K562 (cell line): ENCODE measurements around the gene NADK. TPM values are rescaled to one million over a fixed set of nuclear protein-coding genes. Genes with fewer than 3 reads are reported as not detected.

Source experiments
- ATAC-seq: fragments of 200-7000 bp; cut with Tn5 transposase; 3 replicates; pipeline ENCODE4 v1.9.1; 2020; ENCODE audit warnings: moderate library complexity
- BruUV-seq: library from RNA; stranded (reverse); fragments of 400-500 nt; replicated peaks from 2 replicates; lab custom pipeline; 2021; lab: Mats Ljungman, UMichigan
- CTCF ChIA-PET: fragments of 300-600 bp; formaldehyde crosslinking; extraction: SDS; loops from one replicate; lab custom pipeline; 2021; ENCODE audit warnings: low intra/inter-chr PET ratio; lab: Yijun Ruan, JAX
- POLR2A ChIA-PET: fragments of 300-600, 350-650 bp; sonication (Branson Sonifier 250); formaldehyde crosslinking; extraction: SDS; loops from one replicate; lab custom pipeline; 2021; ENCODE audit warnings: antibody characterized with exemption, inconsistent platforms; lab: Yijun Ruan, JAX
- DNase-seq, 4 experiments: peaks; one replicate each; pipeline versions ENCODE4 v3.0.0 to v3.0.0-alpha.2; 2011 to 2018; ENCODE audit warnings: low spot score in 3 of 4, mixed read lengths in 3 of 4; ENCODE audit errors: extremely low read depth in 1 of 4
- FAIRE-seq: peaks from 2 replicates; lab custom pipeline; 2011; peaks lifted over from hg19 to GRCh38; lab: Jason Lieb, UNC
- H2AFZ ChIP-seq: 2 replicates; pipeline ENCODE4 v1.6.0; 2011; ENCODE audit warnings: low read depth, low read length, control low read depth, inconsistent platforms
- H3K27ac ChIP-seq: fragments of 200-600 bp; 3 replicates; pipeline ENCODE4 v1.8.0; 2011; ENCODE audit warnings: low read depth, mild to moderate bottlenecking, control low read depth, inconsistent platforms, low read length, moderate library complexity, mixed read lengths; ENCODE audit errors: extremely low read depth
- H3K27me3 ChIP-seq, 2 experiments: fragments of 300-600 bp in 1 of 2; 2 replicates in 1 of 2; 3 replicates in 1 of 2; pipeline versions ENCODE4 v1.6.0 to v1.8.0; 2011; ENCODE audit warnings: inconsistent platforms in 2 of 2, low read length in 2 of 2, mild to moderate bottlenecking in 1 of 2, mixed read lengths in 1 of 2, moderate library complexity in 1 of 2; ENCODE audit not compliant: control insufficient read depth in 2 of 2, insufficient read depth in 2 of 2
- H3K36me3 ChIP-seq: fragments of 300-600 bp; 3 replicates; pipeline ENCODE4 v1.8.0; 2011; ENCODE audit warnings: mild to moderate bottlenecking, low read length, inconsistent platforms; ENCODE audit not compliant: control insufficient read depth, insufficient read depth
- H3K4me1 ChIP-seq, 2 experiments: fragments of 200-600 bp in 1 of 2; replicated peaks in 1 of 2; 2 replicates in 1 of 2; 3 replicates in 1 of 2; pipeline versions ENCODE4 v1.5.1 to v1.8.0; 2011; ENCODE audit warnings: inconsistent platforms in 2 of 2, low read length in 2 of 2, mild to moderate bottlenecking in 1 of 2, mixed read lengths in 1 of 2, moderate library complexity in 1 of 2; ENCODE audit not compliant: control insufficient read depth in 2 of 2, insufficient read depth in 2 of 2
- H3K4me2 ChIP-seq: 2 replicates; pipeline ENCODE4 v1.6.1; 2011; ENCODE audit warnings: low read length, control low read depth, inconsistent platforms, mixed read lengths; ENCODE audit not compliant: insufficient read depth
- H3K4me3 ChIP-seq: fragments of 200-600 bp; sonication (generic), shearing (Covaris generic); 2 replicates; pipeline ENCODE4 v1.5.1; 2016; ENCODE audit warnings: control low read depth, inconsistent platforms
- H3K79me2 ChIP-seq: fragments of 200-600 bp; 3 replicates; pipeline ENCODE4 v1.8.0; 2011; ENCODE audit warnings: low read length, inconsistent platforms; ENCODE audit not compliant: control insufficient read depth, insufficient read depth
- H3K9ac ChIP-seq, 2 experiments: 2 replicates each; pipeline versions ENCODE4 v1.6.0 to v1.6.1; 2011; ENCODE audit warnings: low read depth in 2 of 2, low read length in 2 of 2, control low read depth in 1 of 2, inconsistent platforms in 1 of 2, mild to moderate bottlenecking in 1 of 2, mixed read lengths in 1 of 2; ENCODE audit not compliant: insufficient read depth in 1 of 2
- H3K9me1 ChIP-seq: one replicate; pipeline ENCODE4 v1.6.0; 2011; ENCODE audit warnings: inconsistent platforms, mild to moderate bottlenecking, low read length, moderate library complexity; ENCODE audit not compliant: control insufficient read depth, insufficient read depth
- H3K9me3 ChIP-seq: replicated peaks from 2 replicates; pipeline ENCODE4 v1.5.1; 2011; ENCODE audit warnings: low read depth, low read length, inconsistent platforms; ENCODE audit not compliant: control insufficient read depth, insufficient read depth
- H4K20me1 ChIP-seq: replicated peaks from 2 replicates; pipeline ENCODE4 v1.6.1; 2011; ENCODE audit warnings: low read length, inconsistent platforms, mixed read lengths; ENCODE audit not compliant: control insufficient read depth, insufficient read depth
- NCOA4 ChIP-seq: fragments of 450-650 bp; IDR thresholded peaks from 2 replicates; pipeline ENCODE4 v1.6.1; 2018; ENCODE audit warnings: mild to moderate bottlenecking; ENCODE audit not compliant: partially characterized antibody
- NEUROD1 ChIP-seq: fragments of 150-350 bp; IDR thresholded peaks from 2 replicates; pipeline ENCODE4 v1.6.1; 2014; ENCODE audit warnings: borderline replicate concordance, low read length, low read depth; ENCODE audit not compliant: partially characterized antibody
- PTRF ChIP-seq: fragments of 450-650 bp; IDR thresholded peaks from 2 replicates; pipeline ENCODE4 v1.6.1; 2016; ENCODE audit warnings: mild to moderate bottlenecking, missing genetic modification characterization, missing compliant biosample characterization
- TAF15 ChIP-seq: fragments of 200-400 bp; formaldehyde crosslinking; IDR thresholded peaks from 2 replicates; pipeline ENCODE4 v1.6.1; 2017; ENCODE audit warnings: mild to moderate bottlenecking, low read depth, low read length, moderate library complexity
- ZNF79 ChIP-seq: fragments of 250-450 bp; sonication (Bioruptor Pico); IDR thresholded peaks from 2 replicates; pipeline ENCODE4 v1.4.0; 2020; ENCODE audit warnings: low read depth, mild to moderate bottlenecking, moderate library complexity
- WGBS: fragments of 100-300 bp; shearing (Covaris generic); methylation state at CpG from one replicate; pipeline ENCODE4 v1.1.6; 2016; ENCODE audit warnings: low coverage, mixed read lengths; ENCODE audit not compliant: insufficient coverage; ENCODE audit errors: missing lambda C conversion rate; 5-methylcytosine and 5-hydroxymethylcytosine counted together
- in situ Hi-C: fragments of 300-500 bp; cut with MboI; formaldehyde crosslinking; loops from 4 replicates; pipeline ENCODE4 v1.15.0; 2018; ENCODE audit warnings: inconsistent platforms, mixed read lengths
- intact Hi-C: fragments of 100-400 bp; cut with micrococcal nuclease; formaldehyde crosslinking; loops from 2 replicates; pipeline ENCODE4 v1.14.2; 2022
- polyA plus RNA-seq, 8 experiments: library from polyadenylated mRNA; depleted of rRNA in 4 of 8; stranded (reverse) in 5 of 8; unstranded in 3 of 8; fragments of >200 nt; fragmentation: Nextera tagmentation in 2 of 8; fragmentation: Illumina TruSeq in 1 of 8; extraction: Ambion mirVana in 2 of 8; extraction: Trizol in 1 of 8; gene quantifications; 2 replicates each; pipeline versions ENCODE4 v1.2.1 to v1.2.3, GENCODE V29; 2011 to 2014; ENCODE audit warnings: inconsistent platforms in 1 of 8, missing spikeins in 1 of 8
- total RNA-seq, 7 experiments: library from RNA; depleted of rRNA in 6 of 7; stranded (reverse); fragments of >200 nt in 6 of 7; fragmentation: Illumina TruSeq in 2 of 7; extraction: Trizol in 2 of 7; gene quantifications; 2 replicates each; pipeline versions ENCODE4 v1.2.1 to v1.2.3, GENCODE V29; 2011 to 2021; ENCODE audit warnings: low replicate concordance in 1 of 7
- TF ChIP-seq, protein P1 (sequence below): sonication (generic); formaldehyde crosslinking; IDR thresholded peaks from 2 replicates; pipeline ENCODE4 v1.8.1; 2023; ENCODE audit warnings: mild to moderate bottlenecking, missing genetic modification reagents
- TF ChIP-seq, protein P2 (sequence below): fragments of 250-450 bp; sonication (Bioruptor Pico); IDR thresholded peaks from 2 replicates; pipeline ENCODE4 v1.8.0; 2021; ENCODE audit warnings: borderline replicate concordance, mild to moderate bottlenecking, moderate library complexity; ENCODE audit not compliant: poor library complexity, severe bottlenecking
- TF ChIP-seq, protein P3 (sequence below): fragments of 250-450 bp; sonication (Bioruptor Pico); IDR thresholded peaks from 2 replicates; pipeline ENCODE4 v1.5.0; 2021; ENCODE audit warnings: mild to moderate bottlenecking, moderate library complexity
- TF ChIP-seq, protein P4 (sequence below): sonication (generic); formaldehyde crosslinking; IDR thresholded peaks from 2 replicates; pipeline ENCODE4 v1.8.0; 2022; ENCODE audit warnings: mild to moderate bottlenecking, missing genetic modification reagents
- TF ChIP-seq, protein P5 (sequence below): fragments of 250-450 bp; sonication (Bioruptor Pico); IDR thresholded peaks from 2 replicates; pipeline ENCODE4 v1.4.0; 2020
- TF ChIP-seq, protein P6 (sequence below): sonication (generic); formaldehyde crosslinking; IDR thresholded peaks from 2 replicates; pipeline ENCODE4 v1.8.0; 2022; ENCODE audit warnings: missing genetic modification reagents, mild to moderate bottlenecking, moderate library complexity, borderline replicate concordance

Gene NADK
- total and polyA plus RNA-seq, 9 of the 15 experiments (the other 6 are each of a cell fraction or from before 2014, with no cell fraction given) = 1.5 to 135 (median 75.1) TPM

DNA sequence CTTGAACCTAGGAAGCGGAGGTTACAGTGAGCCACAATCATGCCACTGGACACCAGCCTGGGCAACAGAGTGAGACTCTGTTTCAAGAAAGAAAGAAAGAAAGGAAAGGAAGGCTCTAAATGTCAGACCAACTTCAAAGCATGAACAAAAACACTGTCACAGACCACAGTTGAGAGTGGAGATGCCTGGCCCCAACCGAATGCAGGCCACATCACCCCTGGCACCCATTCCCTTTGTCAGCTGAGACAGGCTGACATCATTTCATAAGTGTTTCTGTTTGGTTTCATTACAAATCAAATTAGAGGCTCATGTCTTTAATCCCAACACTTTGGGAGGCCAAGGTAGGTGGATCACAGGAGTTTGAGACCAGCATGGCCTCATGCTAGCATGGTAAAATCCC is 28.6 kb upstream of the NADK start (continued):
- no peak for TF ChIP-seq PTRF (tag)
- TF ChIP-seq NCOA4 = no peak
- TF ChIP-seq ZNF79 = no peak
- TF ChIP-seq, protein P1, sequence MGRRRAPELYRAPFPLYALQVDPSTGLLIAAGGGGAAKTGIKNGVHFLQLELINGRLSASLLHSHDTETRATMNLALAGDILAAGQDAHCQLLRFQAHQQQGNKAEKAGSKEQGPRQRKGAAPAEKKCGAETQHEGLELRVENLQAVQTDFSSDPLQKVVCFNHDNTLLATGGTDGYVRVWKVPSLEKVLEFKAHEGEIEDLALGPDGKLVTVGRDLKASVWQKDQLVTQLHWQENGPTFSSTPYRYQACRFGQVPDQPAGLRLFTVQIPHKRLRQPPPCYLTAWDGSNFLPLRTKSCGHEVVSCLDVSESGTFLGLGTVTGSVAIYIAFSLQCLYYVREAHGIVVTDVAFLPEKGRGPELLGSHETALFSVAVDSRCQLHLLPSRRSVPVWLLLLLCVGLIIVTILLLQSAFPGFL (CRISPR knock-in tag) = no peak
- TF ChIP-seq, all 486 proteins: peak for 0

DNA sequence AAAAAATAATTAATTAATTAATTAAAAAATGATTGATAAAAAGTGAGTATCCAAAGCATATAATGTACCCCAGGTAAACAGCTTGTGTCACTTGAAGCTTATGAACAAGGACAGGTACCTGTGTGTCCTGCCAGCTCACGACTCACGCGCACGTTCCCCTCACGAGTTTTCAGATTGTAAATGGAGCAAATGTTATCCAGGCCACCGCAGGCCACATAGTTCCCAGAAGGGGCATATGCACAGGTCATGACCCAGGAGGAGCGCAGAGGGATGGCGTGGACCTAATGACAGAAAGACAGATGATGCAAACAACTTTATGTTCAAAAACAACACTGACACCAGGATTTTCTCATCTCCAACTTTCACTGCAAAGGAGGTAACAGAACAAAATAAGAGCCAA is 26.0 kb upstream of the NADK start:
- in situ Hi-C loops = no loop called here
- Histone ChIP-seq H3K36me3 (peaks cover 81% of the 10 kb centered on the region), H2AFZ (no peak overlapping the region), H3K9ac (no peak overlapping the region), H3K79me2 (peaks cover 13% of the 10 kb centered on the region; the same call in 1 of the 3 replicates), H3K27ac (no peak overlapping the region), H3K9me1 (peaks cover 4% of the 10 kb centered on the region), H4K20me1 (0 out of 2 replicates have a peak, but pooled peaks cover 3% of the 10 kb centered on the region), H3K9me3 (no peaks in the 10 kb centered on the region), H3K4me3 (no peak overlapping the region), H3K4me1 (no peaks in the 10 kb centered on the region), H3K4me2 (no peak overlapping the region), H3K27me3 (no peaks in the 10 kb centered on the region)
- WGBS = 96% methylated on average over 8 of the region's 8 CpGs
- BruUV-seq = no TSS peak
- ChIA-PET POLR2A (no interaction called here), CTCF (no interaction called here)
- no peak for ATAC-seq
- FAIRE-seq = no peak
- intact Hi-C loops = no loop called here
- no peak for DNase-seq
- TF ChIP-seq, protein P2, sequence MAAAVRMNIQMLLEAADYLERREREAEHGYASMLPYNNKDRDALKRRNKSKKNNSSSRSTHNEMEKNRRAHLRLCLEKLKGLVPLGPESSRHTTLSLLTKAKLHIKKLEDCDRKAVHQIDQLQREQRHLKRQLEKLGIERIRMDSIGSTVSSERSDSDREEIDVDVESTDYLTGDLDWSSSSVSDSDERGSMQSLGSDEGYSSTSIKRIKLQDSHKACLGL (CRISPR knock-in tag) = no peak
- TF ChIP-seq NEUROD1 (no peak), TAF15 (no peak)
- TF ChIP-seq, protein P3, sequence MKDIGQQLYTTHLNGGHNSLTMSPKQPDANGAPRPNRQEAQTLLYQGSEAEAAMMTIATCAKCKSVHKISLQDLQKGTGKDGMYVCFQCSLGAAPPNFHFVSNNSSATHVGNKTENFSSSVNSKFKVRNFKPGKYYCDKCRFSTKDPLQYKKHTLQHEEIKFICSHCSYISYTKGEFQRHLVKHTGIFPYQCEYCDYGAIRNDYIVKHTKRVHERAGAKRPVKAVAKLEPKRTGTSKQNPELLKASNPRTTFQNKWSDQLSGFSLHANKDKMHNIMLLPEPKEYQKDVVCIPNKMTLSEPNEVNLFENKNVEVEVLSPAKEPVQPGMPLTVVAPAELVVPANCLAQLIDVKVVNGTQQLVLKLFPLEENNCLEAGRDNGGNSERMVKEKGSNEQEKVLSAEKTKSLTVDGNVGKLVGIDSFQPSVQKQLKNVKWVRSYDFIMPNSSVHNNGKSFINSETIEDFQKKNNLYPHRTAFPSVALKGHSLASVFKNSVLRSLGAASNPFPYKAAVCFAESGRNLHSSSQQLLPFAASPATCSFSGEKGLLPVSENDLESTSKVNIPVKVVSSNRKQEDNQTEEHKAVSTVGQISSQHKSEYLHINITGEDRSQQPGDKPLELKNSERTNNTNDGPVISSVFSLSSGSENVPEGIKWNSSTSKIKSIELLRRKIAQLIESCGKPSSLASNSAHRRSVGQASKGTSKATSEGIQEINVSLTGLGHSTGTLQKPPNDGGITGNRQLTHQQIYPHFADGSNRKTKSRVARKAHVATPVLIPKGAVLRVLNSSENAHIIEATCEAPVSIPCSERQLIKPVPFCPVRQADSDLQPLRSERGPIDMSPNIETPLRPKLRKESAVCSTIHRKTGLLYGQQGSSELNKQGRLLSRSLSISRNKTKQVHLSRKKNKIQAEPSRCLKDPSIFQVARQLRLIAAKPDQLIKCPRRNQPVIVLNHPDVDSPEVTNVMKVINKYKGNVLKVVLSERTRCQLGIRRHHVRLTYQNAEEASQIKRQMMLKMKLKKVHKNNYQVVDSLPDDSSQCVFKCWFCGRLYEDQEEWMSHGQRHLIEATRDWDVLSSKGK (CRISPR knock-in tag) = no peak
- TF ChIP-seq, protein P4, sequence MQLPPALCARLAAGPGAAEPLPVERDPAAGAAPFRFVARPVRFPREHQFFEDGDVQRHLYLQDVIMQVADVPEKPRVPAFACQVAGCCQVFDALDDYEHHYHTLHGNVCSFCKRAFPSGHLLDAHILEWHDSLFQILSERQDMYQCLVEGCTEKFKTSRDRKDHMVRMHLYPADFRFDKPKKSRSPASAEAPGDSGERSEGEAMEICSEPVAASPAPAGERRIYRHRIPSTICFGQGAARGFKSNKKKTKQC (CRISPR knock-in tag) = no peak
- TF ChIP-seq, protein P5, sequence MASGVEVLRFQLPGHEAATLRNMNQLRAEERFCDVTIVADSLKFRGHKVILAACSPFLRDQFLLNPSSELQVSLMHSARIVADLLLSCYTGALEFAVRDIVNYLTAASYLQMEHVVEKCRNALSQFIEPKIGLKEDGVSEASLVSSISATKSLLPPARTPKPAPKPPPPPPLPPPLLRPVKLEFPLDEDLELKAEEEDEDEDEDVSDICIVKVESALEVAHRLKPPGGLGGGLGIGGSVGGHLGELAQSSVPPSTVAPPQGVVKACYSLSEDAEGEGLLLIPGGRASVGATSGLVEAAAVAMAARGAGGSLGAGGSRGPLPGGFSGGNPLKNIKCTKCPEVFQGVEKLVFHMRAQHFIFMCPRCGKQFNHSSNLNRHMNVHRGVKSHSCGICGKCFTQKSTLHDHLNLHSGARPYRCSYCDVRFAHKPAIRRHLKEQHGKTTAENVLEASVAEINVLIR (CRISPR knock-in tag) = no peak
- TF ChIP-seq, protein P6, sequence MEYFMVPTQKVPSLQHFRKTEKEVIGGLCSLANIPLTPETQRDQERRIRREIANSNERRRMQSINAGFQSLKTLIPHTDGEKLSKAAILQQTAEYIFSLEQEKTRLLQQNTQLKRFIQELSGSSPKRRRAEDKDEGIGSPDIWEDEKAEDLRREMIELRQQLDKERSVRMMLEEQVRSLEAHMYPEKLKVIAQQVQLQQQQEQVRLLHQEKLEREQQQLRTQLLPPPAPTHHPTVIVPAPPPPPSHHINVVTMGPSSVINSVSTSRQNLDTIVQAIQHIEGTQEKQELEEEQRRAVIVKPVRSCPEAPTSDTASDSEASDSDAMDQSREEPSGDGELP (CRISPR knock-in tag) = no peak
